Peyer's patch (tissue), 4 donors: ENCODE results near the gene RBM5. TPM values are rescaled to one million over a fixed set of nuclear protein-coding genes. Genes with fewer than 3 reads are reported as not detected.

Source experiments
- DNase-seq, 3 donors: peaks; one replicate each; pipeline ENCODE4 v3.0.0-alpha.2; 2017 to 2019
- H3K27ac ChIP-seq, 4 donors: fragments of 200-600 bp; sonication (generic); one replicate each; pipeline ENCODE4 v1.5.1; 2016 to 2019
- H3K27me3 ChIP-seq, 2 donors: fragments of 200-600 bp; sonication (generic); one replicate each; pipeline ENCODE4 v1.5.1; 2019
- H3K36me3 ChIP-seq, 3 donors: fragments of 200-600 bp; sonication (generic); one replicate each; pipeline ENCODE4 v1.5.1; 2016 to 2019
- H3K4me1 ChIP-seq, 4 donors: fragments of 200-600 bp; sonication (generic); one replicate each; pipeline ENCODE4 v1.5.1; 2016 to 2019
- H3K4me3 ChIP-seq, 4 donors: fragments of 200-600 bp; sonication (generic); 1 replicate in 3 of 4; 2 replicates in 1 of 4; pipeline ENCODE4 v1.5.1; 2016 to 2019; ENCODE audit warnings: mild to moderate bottlenecking in 1 of 4
- H3K9me3 ChIP-seq, 4 donors: fragments of 200-600 bp; sonication (generic); one replicate each; pipeline ENCODE4 v1.5.1; 2016 to 2019; ENCODE audit warnings: mild to moderate bottlenecking in 1 of 4
- CTCF ChIP-seq, 6 experiments: fragments of 450-650 bp in 4 of 6; fragments of 200-600 bp in 2 of 6; sonication (generic) in 1 of 6; IDR thresholded peaks; one replicate each; pipeline ENCODE4 v1.5.1; 2017 to 2019; ENCODE audit warnings: antibody characterized with exemption in 6 of 6, mild to moderate bottlenecking in 3 of 6, moderate library complexity in 1 of 6
- POLR2A ChIP-seq, 2 donors: fragments of 450-650 bp; IDR thresholded peaks; one replicate each; pipeline ENCODE4 v1.5.1; 2017; ENCODE audit warnings: antibody characterized with exemption in 2 of 2, mild to moderate bottlenecking in 2 of 2, moderate library complexity in 2 of 2
- total RNA-seq, 4 donors: library from RNA; depleted of rRNA; stranded (reverse); fragments of >200 nt; gene quantifications; one replicate each; pipeline ENCODE4 v1.1.0, GENCODE V29; 2016

The RBM5 gene
- total RNA-seq = 100 to 1,000 TPM; 212 to 498 (median 416) TPM

GRCh38 chr3:50088725-50089608, at the start of gene RBM5:
Gene RBM5, plus strand, starts transcription at chr3:50088919. Its CDS starts 1,516 bp downstream, at chr3:50090435.
- DNase-seq = peak; percentile 92 to 97 (median 92)
- H3K4me3 ChIP-seq = peak within 1 kb of the TSS; percentile 83 to 97 (median 88)
- H3K9me3 ChIP-seq = no peaks in the 10 kb centered on the region
- H3K4me1 ChIP-seq = peaks cover 0 to 12% (median 7%) of the 10 kb centered on the region in 4 donors
- TF ChIP-seq CTCF (IDR thresholded peaks at IDR 0.05) = no peak
- peak; percentile 52 to 64 for TF ChIP-seq POLR2A (IDR thresholded peaks at IDR 0.05)
- peak within 1 kb of the TSS; percentile 88 to 96 (median 92) for H3K27ac ChIP-seq
- no peaks in the 10 kb centered on the region for H3K27me3 ChIP-seq
- peaks cover 0 to 36% (median 0%) of the 10 kb centered on the region in 3 donors for H3K36me3 ChIP-seq

DNA sequence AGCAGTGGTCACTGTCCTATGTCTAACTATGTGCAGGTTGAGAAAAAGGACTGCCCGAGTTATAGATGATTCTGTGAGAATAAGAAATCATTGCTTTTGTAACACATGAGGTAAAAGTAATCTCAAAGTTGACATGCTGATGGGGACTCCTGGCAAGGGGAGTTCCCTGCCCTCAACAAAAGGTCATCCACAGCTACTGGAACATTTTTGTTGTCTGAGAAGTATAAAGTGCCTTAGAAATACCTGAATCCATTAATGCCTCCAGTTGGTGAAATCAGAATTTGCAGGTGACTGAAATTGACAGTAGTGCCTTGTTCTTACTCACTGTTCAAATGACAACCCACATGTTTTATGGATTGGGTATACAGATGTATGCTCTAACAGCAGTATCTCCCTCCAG, 43.7 kb upstream of the RBM5 start:
- no peaks in the 10 kb centered on the region for H3K27me3 ChIP-seq
- TF ChIP-seq CTCF (IDR thresholded peaks at IDR 0.05) (no peak), POLR2A (IDR thresholded peaks at IDR 0.05) (no peak)
- no peak overlapping the region for H3K4me3 ChIP-seq
- no peaks in the 10 kb centered on the region for H3K4me1 ChIP-seq
- no peaks in the 10 kb centered on the region for H3K9me3 ChIP-seq
- no peak overlapping the region for H3K27ac ChIP-seq
- DNase-seq = no peak
- peaks cover 0 to 28% (median 0%) of the 10 kb centered on the region in 3 donors for H3K36me3 ChIP-seq

- H3K4me1 ChIP-seq = no peaks in the 10 kb centered on the region
- H3K27me3 ChIP-seq = no peaks in the 10 kb centered on the region
- H3K27ac ChIP-seq = no peak overlapping the region
- TF ChIP-seq CTCF (IDR thresholded peaks at IDR 0.05) (no peak), POLR2A (IDR thresholded peaks at IDR 0.05) (no peak)
- H3K4me3 ChIP-seq = no peak overlapping the region
- DNase-seq = no peak
- peaks cover 0 to 43% (median 0%) of the 10 kb centered on the region in 3 donors for H3K36me3 ChIP-seq
- H3K9me3 ChIP-seq = no peaks in the 10 kb centered on the region
Measured at GRCh38 chr3:50047426-50047825, 41.3 kb upstream of the RBM5 start.

DNA sequence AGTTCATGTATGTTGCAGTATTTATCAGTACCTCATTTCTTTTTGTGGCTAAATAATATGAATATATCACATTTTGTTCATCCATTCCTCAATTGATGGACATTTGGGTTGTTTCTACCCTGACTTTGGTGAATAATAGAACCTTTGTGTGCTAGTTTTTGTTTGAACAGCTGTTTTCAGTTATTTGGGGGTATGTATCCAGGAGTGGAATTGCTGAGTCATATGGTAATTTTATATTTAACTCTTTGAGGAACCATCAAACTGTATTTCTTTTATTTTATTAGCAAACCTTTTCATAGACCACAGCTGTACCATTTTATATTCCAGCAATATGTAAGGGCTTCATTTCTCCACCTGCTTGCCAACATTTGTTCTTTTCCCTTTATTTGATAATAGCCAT, 38.4 kb upstream of the RBM5 start:
- H3K9me3 ChIP-seq = no peaks in the 10 kb centered on the region
- TF ChIP-seq POLR2A (IDR thresholded peaks at IDR 0.05) = no peak
- DNase-seq = no peak
- no peaks in the 10 kb centered on the region for H3K4me1 ChIP-seq
- H3K27ac ChIP-seq = no peak overlapping the region
- H3K27me3 ChIP-seq = no peaks in the 10 kb centered on the region
- H3K4me3 ChIP-seq = no peak overlapping the region
- H3K36me3 ChIP-seq = peaks cover 0 to 69% (median 0%) of the 10 kb centered on the region in 3 donors

DNA sequence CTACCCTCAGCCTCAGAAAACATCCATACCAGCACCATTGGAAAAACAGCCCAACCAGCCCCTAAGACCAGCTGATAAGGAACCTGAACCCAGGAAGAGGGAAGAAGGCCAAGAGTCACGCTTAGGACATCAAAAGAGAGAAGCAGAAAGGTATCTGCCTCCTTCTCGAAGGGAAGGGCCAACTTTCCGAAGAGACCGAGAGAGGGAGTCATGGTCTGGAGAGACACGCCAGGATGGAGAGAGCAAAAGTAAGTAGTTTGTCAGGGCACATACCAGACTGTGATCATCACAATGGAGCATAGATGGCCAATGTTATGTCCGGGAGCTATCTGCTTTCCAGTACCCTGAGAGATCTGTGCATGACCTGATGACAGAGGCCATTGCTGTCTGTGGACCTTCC, 31.0 kb upstream of the RBM5 start:
- DNase-seq = no peak
- no peak for TF ChIP-seq CTCF (IDR thresholded peaks at IDR 0.05)
- no peak for TF ChIP-seq POLR2A (IDR thresholded peaks at IDR 0.05)
- Histone ChIP-seq H3K36me3 (peaks cover 0 to 93% (median 0%) of the 10 kb centered on the region in 3 donors), H3K27me3 (no peaks in the 10 kb centered on the region), H3K27ac (no peak overlapping the region), H3K4me3 (no peak overlapping the region), H3K4me1 (no peaks in the 10 kb centered on the region), H3K9me3 (no peaks in the 10 kb centered on the region)

DNA sequence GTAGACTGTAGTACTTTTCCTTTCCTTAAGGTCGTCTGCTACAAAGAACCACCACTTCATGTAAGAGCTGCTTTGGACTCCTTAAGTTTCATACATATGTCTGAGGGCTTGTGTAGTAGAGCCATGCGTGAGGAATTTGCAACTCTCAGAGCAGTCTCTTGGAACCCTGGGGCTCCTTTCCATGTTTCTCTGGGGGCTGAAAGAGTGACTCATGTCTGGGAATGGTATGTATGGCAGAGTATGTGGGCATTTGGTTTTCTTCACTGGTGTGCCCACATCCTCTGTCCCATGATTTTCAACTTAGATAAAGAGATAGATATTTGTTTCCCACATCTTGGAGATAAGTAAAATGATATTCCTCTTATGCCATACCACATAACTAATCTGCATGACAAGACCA, 20.6 kb upstream of the RBM5 start:
- H3K4me1 ChIP-seq = no peaks in the 10 kb centered on the region
- no peak for DNase-seq
- no peaks in the 10 kb centered on the region for H3K27me3 ChIP-seq
- H3K36me3 ChIP-seq = peaks cover 0 to 100% (median 7%) of the 10 kb centered on the region in 3 donors
- no peak overlapping the region for H3K27ac ChIP-seq
- no peaks in the 10 kb centered on the region for H3K9me3 ChIP-seq
- H3K4me3 ChIP-seq = no peak overlapping the region
- no peak for TF ChIP-seq CTCF (IDR thresholded peaks at IDR 0.05)
- no peak for TF ChIP-seq POLR2A (IDR thresholded peaks at IDR 0.05)
